ENCODE results near the gene ANO7.

GRCh38 chr2:241252778-241253475 is 64.5 kb downstream of the ANO7 start:
- no peak for TF ChIP-seq REST (IDR thresholded peaks at IDR 0.05; ENCODE audit: low read depth, low read length)
- no peak for TF ChIP-seq CHD2 (IDR thresholded peaks at IDR 0.05; ENCODE audit: low read length, partially characterized antibody)
- no peak for TF ChIP-seq CTCF (IDR thresholded peaks at IDR 0.05)
- no peak for TF ChIP-seq USF2 (IDR thresholded peaks at IDR 0.05; ENCODE audit: borderline replicate concordance, low read depth, low read length)

Data from SK-N-SH (cell line).